CMK (cell line): Measurements from ENCODE around the gene BAZ2B.
A peak's percentile ranks its signal among the peaks of the same experiment; 100 is the strongest.
"Not testable (repeated sequence)": the region's sequence is repeated elsewhere in the genome, so short reads cannot be mapped to it uniquely, and the experiment has no call there.

Experiments used
- DNase-seq: peaks from one replicate; pipeline ENCODE4 v3.0.0-alpha.2; 2010; ENCODE audit warnings: low read depth

Gene BAZ2B

DNA sequence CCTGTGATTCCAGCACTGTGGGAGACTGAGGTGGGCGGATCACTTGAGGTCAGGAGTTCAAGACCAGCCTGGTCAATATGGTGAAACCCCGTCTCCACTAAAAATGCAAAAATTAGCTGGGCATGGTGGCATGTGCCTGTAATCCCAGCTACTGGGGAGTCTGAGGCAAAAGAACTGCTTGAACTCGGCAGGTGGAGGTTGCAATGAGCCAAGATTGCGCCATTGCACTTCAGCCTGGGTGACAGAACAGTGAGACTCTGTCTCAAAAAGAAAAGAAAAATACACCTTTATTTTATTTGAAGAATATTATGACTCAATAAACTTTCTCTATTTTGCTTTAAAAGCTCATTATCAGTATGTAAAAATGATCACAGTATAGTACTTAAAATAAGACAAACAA, 81.1 kb downstream of the BAZ2B start:
- DNase-seq, result not testable (repeated sequence)

- DNase-seq, result no peak
Measured at GRCh38 chr2:159531475-159531874, 84.9 kb downstream of the BAZ2B start.

DNA sequence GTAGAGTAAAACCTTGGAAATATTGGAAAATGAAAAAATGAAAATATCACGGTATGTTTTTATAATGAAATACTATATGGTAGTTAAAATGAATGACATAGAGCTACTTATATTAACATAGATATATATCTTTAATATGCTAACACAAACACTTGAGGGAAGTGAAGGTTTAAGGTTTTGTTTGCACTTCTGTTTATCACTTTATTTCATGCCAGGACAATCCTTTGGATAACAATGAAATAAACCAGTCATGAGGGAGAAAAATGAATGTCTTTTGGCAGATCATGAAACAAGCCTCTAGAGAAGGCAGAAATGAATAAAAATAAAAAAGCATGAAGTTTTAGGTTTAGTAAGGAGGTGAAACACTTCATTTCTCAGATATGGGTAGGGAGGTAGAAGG, 89.9 kb downstream of the BAZ2B start:
- no peak for DNase-seq

DNA sequence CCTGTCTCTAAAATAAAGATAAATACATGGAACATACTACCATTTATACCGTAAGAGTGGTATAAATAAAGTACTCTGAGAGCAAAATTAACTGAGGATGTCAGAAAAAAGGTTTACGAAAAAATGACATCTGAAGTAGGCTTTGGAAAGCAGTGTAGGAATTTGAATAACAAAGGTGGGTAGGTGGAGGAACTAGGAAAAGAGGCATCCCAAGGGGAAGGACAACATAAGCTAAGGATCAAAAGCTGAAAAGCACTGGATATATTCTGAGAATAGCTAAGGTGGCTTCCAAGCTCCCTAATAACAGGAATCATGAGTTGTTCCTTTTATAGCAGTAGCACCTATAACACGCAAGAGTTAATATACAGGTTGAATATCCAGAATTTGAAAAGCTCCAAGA, 91.3 kb downstream of the BAZ2B start:
- DNase-seq, result no peak

DNA sequence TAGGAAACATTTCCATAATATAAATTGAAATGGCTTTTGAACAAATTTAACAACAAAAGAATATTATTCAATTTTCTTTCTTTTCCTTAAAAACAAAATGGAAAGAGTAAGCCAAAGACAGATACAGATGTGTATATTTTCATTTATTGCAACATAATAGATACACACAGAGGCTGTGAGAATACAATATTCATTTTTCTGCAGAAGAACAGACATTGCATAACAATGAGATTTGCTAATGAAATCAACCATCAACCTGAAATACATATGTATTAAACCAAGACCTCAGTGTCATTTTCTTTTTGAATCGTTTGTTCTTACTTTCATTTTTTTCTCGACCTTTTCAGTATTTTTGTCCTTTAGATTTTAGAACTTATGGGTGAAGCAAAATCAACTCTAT, 95.1 kb downstream of the BAZ2B start:
- DNase-seq, result no peak

DNA sequence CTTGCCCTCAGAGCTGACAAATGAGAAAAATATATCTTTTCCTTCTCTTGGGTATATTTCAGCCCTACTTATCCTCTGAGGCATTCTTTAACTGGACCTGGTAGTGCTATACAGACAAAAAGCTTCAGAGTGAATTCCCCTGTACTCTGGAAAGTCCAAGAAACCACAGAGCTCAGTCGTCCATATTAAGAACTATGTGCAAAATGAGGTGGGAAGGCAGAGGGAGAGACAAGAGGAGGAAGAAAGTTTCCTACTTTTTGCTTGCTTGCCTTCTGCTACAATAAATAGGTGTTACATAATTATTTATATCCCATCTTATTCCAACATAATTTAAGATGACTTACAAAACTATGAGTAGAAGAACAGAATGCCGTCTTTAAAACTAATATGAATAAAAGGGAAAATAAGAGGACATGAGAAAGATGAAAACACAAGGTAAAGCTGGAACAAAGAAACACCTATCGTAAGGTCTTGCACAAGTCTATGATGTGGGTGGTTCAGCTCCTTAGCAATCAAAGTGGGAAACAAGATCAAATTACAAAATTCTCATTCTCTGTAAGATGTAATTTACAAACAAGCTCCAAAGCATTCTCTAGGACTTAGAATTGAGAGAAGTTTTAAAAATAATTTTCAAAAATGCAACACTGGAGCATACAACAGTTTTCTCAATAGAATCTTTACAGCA, 97.9 kb downstream of the BAZ2B start:
- no peak for DNase-seq

DNA sequence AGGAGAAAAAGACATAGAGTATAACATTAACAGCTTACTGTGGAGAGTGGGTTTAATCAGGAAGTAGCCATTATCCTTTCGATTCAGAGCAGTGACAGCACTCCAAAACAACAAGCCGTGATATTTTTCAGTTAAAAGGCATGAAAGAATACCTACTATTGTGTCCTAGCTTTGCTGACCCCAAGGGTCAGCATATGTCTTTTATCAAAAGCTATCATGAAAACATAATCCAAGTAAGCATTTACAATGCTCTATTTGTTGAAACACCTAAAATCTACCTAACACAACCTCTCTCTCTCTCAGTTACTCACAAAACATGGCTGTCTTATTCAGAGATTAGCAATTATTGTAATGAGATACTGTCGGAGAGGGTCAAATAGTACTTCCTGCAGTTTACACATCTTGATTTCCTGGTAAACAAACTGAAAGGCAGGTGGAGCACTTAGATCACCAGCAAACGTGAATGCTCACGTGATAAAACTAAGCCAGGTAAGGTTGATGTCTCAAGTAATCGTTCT, 100.0 kb downstream of the BAZ2B start:
- no peak for DNase-seq

GRCh38 chr2:159515441-159515840, 100.9 kb downstream of the BAZ2B start:
- no peak for DNase-seq

DNA sequence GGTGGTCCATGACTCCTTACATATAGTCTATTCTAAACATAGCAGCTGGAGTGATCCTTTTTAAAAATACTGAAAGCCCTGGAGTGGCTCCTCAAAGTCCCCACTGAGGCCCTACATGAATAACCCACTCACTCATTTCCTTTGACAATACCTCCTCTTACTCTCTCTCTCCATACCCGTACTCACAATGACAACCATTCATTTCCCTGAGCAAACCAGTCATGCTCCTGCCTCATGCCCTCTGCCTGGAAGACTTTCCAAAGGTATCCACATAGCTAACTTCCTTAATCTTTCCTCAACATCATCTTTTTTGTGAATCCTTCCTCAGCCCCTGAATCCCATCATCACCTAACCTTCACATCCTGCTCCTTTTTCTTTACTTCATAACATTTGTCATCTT, 102.6 kb downstream of the BAZ2B start:
- no peak for DNase-seq

- no peak for DNase-seq
Measured at GRCh38 chr2:159508140-159508539, 108.2 kb downstream of the BAZ2B start.

- DNase-seq, result no peak
Measured at GRCh38 chr2:159506764-159507440, 109.4 kb downstream of the BAZ2B start.

GRCh38 chr2:159506202-159506601, 110.1 kb downstream of the BAZ2B start:
- DNase-seq, result no peak

DNA sequence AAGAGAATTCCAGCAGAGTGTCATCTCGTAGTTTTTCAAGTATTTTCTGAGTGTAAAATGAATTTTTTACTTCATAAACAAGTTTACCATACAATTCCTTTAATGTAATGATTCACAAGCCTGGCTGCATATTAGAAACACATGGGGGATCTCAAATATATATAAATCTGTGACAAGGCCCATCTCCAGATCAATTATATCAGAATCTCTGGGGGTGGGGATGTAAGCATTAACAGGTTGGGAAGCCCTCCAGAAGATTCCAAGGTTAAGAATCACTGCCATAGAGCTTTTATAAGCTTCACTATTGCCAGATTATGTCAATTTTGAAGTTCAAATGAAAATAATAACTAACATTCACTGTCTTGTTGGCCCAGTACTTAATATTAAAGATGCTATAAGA, 111.2 kb downstream of the BAZ2B start:
- DNase-seq, result no peak

DNA sequence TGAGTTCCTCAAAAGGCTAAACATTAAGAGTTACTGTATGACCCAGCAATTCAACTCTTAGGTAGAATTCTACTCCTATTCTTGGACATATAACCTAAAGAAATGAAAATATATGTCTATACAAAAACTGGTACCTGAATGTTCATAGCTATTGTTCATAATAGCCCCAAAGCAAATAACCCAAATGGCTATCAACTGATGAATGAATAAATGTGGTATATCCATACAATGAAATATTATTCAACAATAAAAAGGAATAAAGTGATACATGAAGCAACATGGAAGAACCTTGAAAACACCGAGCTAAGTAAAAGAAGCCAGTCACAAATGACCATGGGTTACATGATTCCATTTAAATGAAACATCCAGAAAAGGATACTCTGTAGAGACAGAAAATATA, 114.6 kb downstream of the BAZ2B start:
- DNase-seq, result no peak

DNA sequence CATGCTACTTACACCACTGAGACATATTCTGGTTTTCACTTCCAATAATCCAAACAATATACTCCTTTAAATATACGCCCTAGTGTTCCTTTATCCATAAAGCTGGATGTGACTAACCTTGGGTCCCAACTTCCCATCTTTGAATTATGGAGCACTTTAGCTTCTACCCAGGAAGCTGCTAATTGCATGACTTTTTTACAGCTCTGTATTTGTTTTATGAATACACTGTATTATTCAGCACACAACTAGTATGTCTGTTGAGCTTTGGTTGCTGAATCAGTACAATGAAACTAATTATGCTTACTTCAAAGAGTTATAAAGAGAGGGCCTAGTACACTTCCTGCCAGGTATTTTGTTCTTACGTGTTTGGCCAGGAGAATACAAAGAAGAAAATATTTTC, 118.5 kb downstream of the BAZ2B start:
- DNase-seq, result no peak

- DNase-seq, result peak; percentile 81
Measured at GRCh38 chr2:159497256-159497655, 119.1 kb downstream of the BAZ2B start.

DNA sequence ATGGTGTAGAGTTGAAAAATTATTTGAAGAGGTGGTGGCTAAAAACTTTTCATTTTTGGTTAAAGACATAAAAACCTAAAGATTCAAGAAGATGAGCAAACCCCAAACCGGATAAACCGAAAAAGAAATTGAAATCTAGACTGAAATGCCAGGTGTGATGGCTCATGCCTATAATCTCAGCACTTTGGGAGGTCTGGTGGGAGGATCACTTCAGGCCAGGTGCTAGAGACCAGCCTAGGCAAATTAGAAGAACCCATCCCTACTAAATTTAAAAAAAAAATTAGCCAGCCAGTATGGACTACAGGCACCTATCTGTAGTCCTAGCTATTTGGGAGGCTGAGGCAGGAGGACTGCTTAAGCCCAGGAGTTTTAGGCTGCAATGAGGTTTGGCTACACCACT, 126.9 kb downstream of the BAZ2B start:
- DNase-seq, result no peak

GRCh38 chr2:159484532-159484931, 131.8 kb downstream of the BAZ2B start:
- DNase-seq, result no peak

DNA sequence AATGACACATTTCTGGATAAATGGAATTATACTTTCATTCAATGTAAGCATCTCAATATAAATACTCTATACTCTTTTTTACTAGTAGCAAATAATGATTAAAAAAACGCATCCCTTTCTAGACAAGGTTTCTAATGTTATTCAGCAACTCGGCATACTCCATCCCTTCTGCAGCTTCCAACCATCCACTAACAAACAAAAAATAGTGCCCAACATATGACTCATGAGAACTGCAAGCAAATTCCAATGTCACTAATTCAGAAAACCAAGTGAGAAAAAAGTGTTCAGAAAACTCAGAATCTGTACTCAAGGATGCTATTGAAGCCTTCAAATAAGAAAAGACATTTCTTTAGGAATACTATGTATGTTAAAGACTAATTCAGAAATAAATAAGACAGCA, 140.0 kb downstream of the BAZ2B start:
- no peak for DNase-seq

- DNase-seq, result no peak
Measured at GRCh38 chr2:159475793-159476192, 140.6 kb downstream of the BAZ2B start.

- DNase-seq, result no peak
Measured at GRCh38 chr2:159471340-159471739, 145.0 kb downstream of the BAZ2B start.

DNA sequence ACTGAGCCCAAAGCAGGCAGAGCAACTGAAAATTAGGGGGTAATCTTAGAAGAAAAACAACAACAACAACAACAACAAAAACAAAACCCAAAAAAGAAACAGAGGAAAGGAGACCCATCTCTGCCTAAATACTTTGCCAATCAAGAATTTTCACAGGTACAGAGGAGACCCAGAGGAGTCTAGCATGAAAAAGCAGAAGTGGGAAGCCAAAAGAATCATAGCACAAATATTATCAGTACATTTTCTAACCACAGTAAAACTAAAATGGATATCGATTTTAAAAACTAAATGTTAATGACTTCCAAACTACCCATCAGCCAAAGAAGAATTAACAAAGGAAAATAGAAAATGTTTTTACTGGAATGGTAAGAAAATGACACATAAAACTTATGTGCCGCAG, 148.1 kb downstream of the BAZ2B start:
- no peak for DNase-seq

DNA sequence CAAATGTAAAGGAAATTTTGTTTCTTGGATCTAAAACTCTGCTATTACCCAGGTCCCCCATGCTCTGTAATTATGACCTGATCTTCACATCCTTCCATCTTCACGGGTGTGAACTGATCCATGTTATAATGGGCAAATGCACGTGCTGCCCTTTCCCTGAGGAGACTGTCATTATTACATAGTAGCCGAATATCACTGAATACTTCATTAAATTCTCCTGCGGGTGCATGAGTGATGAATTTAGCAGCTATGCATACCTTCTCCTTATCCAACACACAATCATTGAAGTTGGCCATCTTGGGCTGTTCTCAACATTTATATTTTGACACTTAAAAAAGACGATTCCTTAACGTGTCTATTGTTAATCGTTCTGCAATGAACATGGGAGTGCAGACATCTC, 153.4 kb downstream of the BAZ2B start:
- no peak for DNase-seq
